ENCODE data around the gene CLDN34.

Gene CLDN34

DNA sequence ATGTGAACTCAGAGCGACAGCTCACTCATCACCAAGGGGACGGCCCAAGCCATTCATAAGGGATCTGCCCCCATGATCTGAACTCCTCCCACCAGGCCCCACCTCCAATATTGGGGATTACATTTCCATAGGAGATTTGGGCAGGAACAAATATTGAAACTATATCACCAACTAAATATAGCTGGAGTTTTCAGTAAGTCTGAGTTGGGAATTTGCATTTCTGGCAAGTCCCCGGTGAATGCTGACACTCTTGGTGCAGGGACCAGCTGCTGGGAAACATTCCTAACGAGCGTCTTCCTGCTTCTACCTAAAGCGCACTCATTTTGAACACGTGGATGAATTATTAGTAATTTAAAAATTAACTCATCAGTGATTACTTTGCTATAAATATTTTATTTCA lies 13.2 kb downstream of the CLDN34 start:
- DNase-seq (ENCODE audit: low spot score) = no peak

DNA sequence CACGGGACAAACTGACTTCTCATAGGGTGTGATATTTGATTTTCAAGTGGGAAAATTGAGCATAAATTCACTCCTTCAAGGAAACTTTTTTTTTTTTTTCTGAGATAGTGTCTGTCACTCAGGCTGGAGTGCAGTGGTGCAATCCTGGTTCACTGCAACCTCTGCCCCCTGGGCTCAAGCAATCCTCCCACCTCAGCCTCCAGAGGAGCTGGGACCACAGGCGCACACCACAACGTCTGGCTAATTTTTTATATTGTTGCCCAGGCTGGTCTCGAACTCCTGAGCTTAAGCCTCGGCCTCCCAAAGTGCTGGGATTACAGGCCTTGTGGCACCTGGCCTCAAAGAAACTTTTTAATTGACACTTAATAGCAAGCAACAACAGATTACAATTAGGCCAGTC lies 13.8 kb downstream of the CLDN34 start:
- no peak for DNase-seq (ENCODE audit: low spot score)

DNA sequence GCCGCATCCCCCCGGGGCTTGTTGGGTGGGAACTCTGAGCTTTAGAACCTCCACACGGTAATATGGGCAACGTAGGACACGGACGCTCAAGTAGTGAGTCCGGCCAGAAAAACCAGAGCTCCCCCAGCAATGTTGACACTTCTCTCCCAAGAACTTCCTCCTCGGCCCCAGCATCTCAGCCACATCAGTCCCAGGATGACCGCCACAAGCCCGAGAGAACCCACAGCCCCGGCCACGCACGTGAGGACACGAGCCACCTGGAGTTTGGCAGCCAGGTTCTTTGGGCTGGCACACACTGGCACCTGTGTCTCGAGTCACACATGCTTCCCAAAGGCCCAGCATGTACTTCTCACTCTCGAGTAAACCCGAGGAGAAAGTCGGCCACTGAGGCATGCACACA lies 16.3 kb downstream of the CLDN34 start:
- DNase-seq (ENCODE audit: low spot score) = no peak

GRCh38 chrX:9983846-9984245 lies 16.7 kb downstream of the CLDN34 start:
- no peak for DNase-seq (ENCODE audit: low spot score)

- DNase-seq (ENCODE audit: low spot score) = no peak
Observed at GRCh38 chrX:9988762-9989161, 21.6 kb downstream of the CLDN34 start.

- no peak for DNase-seq (ENCODE audit: low spot score)
Observed at GRCh38 chrX:9992061-9992460, 24.9 kb downstream of the CLDN34 start.

DNA sequence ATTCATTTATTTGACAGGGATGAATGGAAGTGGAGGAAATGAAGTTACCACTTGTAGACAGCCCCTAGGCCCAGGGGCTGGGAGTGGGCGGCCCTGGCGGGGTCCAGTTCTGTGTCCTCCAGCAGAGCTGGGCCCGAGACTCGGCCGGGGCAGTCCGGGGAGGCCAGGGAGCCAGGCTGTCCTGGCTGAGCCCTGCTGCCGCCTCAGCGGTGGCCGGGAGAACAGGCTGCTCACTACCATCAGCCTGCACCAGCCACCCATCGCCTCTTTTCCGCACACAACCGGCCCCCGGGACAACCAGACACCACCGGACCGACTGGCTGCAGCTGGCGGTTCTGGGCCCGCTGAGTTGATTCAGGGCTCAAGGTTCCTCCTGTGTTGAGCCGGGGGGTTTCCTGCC lies 25.6 kb downstream of the CLDN34 start:
- no peak for DNase-seq (ENCODE audit: low spot score)

GRCh38 chrX:9995855-9996339 lies 28.7 kb downstream of the CLDN34 start:
- DNase-seq (ENCODE audit: low spot score) = peak; percentile 48

DNA sequence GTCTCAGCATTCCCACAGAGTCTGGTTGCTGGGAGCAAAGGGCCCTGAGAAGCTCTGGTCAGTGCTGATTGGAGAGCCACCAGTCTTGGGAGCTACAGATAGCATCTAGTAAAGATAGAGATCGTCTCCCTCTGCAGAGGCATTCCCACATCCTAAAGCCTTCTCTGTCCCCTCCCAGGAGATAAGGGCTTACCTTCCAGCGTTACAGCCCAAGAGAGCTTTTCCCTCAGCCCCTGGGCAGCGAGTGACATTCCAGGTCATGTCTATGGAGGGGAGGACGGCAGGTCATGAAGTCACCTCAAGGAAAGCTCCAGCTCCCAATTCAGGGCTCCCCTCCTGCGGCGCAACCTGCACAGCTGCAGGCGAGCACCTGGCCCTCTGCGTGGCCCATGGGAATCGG lies 29.9 kb downstream of the CLDN34 start:
- no peak for DNase-seq (ENCODE audit: low spot score)

DNA sequence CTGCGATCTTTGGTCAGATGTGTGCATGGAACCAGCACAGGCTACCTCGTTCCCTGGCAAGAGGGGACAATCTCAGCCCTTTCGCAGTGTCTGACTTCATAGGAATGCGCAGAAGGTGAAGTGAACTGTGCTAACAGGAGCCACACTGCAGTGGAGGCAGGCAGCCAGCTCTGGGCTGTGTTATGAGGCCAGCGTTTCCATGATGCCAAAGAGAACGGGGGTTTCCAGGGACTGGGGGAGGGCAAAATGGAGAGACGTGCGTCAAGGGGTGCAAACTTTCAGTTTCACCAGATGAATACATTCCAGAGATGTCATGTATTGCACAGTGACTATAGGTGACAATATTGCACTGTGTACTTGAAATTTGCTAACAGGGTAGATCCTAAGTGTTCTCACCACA lies 30.4 kb downstream of the CLDN34 start:
- DNase-seq (ENCODE audit: low spot score) = no peak

DNA sequence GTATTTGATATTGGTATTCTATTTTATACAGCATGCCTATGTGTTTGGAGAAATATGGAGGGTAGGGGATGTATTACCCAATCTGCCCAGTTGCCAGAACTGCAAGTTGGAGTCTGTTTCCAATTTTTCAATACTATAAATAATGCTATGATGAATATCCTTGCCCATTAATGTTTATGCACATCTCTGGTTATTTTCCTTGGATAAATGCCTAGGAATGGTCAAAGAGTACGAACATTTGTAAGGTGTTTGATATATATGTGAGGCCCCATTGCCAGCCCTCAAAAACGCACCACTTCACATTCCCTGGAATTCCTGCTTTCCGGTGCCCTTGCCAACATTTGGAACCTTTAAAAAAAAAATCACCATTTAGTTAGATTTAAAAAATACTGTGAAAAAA lies 34.3 kb downstream of the CLDN34 start:
- no peak for DNase-seq (ENCODE audit: low spot score)

DNA sequence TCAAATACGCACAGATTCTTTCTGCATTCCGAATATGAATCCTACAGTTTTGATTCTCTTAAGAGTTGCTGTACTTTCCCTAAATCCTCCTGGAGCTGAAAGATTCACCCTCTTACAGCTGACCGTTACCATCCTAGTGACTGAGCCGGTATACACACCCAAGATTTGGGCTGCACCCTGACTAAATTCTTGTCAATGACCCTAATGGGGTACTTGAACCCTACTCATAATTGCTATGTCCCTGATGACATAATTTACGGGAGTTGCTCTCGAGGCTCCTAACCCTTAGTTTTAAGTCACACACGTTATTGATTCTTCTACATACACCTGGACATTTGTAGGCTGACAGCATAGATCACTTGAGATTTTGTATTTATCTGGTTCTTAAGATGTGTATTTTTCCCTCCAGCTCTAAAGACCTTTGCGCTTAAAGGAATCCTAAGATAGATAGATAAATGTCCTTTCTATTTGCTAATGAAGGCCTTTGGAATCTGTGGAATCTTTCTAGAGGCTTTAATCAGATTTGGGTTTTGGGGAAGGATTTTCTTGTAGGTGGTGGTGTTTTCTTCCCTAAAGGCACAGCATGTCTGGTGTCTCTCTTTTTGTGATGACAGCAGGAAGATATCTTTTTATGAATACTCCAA lies 37.8 kb downstream of the CLDN34 start:
- no peak for DNase-seq (ENCODE audit: low spot score)

DNA sequence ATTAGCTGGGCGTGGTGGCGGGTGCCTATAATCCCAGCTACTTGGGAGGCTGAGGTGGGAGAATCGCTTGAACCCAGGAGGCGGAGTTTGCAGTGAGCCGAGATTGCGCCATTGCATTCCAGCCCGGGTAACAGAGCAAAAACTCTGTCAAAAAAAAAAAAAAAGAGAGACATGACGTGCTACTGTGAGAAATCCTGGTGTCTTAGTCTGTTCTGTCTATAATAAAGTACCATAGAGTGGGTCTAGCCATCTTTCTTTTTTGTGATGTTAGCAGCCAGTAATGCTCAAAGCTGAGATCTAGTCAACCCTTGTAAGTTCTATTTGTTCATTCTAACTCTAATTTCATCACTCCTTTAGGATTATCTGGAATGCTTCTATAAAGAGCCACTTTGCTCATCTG lies 38.9 kb downstream of the CLDN34 start:
- no peak for DNase-seq (ENCODE audit: low spot score)

DNA sequence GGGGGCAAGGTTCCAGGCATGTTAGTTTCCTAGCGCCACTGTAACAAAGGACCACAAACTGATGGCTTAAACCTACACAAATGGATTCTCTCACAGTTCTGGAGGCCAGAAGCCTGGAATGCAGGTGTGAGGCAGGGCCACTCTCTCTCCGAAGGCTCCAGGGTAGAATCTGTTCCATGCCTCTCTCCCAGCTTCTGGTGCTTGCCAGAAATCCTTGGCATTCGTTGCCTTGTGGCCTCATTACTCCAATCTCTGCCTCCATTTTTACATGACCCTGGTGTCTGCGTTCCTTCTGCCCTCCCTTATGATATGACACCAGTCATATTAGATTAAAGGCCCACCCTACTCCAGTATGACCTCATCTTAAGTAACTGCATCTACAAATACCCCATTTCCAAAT lies 39.6 kb downstream of the CLDN34 start:
- no peak for DNase-seq (ENCODE audit: low spot score)

- DNase-seq (ENCODE audit: low spot score) = no peak
Observed at GRCh38 chrX:10007621-10008020, 40.5 kb downstream of the CLDN34 start.

DNA sequence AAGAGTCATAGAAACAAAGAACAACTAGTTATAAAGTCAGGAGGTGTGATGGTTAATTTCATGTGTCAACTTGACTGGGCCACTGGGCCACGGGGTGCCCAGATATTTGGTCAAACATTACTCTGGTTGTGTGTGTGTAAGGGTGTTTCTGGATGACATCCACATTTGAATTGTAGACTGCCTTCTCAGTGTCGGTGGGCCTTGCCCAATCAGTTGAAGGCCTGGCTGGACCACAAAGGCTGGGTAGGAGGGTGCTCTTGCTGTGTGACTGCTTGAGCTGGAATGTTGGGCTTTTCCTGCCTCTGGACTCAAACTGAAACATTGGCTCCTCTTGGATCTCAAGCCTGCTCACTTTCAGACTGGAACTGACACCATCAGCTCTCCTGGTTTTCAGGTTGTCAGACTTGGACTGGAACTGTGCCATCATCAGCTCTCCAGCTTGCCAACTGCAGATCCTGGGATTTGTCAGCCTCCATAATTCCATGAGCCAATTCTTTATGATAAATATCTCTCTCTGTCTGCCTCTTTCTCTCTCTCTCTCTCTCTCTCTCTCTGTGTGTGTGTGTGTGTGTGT lies 41.4 kb downstream of the CLDN34 start:
- DNase-seq (ENCODE audit: low spot score) = no peak

DNA sequence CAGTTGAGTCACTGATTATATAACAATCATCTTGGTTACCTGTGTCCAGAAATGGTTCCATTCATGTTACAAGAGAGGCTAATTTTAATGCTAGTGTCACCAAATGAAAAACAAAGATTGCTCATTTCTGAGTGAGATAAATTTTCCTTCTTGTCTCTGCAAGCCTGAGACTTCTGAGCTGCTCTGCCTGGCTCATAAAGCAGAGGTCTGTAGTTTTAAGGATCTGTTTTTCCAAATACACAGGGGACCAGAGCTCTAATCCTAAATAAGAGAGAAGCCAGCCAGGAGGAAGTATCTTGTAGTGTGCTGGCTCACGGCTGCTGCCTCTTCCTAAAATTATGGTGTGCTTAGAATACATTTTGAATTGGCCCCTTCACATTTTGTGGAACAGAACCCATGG lies 42.6 kb downstream of the CLDN34 start:
- DNase-seq (ENCODE audit: low spot score) = no peak

GRCh38 chrX:10010686-10011085 lies 43.5 kb downstream of the CLDN34 start:
- no peak for DNase-seq (ENCODE audit: low spot score)

DNA sequence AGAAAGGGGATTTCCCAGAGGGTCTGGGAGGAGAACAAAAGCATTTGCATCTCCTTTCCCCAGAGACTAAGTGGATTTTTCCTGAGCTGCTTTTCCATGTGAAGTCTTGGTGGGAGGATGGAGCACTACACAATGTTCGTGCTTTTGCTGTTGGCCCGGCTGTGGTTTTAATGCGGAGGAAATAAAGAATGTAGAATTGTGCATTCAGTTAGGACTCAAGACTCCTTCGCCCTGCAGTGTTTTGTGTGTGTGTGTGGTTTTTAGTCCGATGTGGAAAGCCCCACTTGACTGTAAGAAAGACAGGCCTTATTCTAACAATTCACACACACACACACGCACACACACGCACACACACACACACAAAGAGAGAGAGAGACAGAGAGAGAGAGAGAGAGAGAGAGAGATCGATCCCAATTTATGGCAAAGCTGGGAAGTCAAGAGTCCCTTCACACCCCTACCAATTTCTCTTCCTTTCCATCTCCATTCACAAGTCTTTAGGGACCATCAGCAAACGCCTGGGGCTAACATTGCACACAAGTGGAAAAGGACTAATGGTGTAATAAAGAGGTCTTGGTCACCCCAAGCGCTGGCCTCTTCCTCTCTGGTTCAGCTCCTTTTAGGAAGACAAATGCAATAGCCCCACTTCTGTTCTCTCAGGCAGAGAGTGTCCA lies 44.2 kb downstream of the CLDN34 start:
- DNase-seq (ENCODE audit: low spot score) = no peak

DNA sequence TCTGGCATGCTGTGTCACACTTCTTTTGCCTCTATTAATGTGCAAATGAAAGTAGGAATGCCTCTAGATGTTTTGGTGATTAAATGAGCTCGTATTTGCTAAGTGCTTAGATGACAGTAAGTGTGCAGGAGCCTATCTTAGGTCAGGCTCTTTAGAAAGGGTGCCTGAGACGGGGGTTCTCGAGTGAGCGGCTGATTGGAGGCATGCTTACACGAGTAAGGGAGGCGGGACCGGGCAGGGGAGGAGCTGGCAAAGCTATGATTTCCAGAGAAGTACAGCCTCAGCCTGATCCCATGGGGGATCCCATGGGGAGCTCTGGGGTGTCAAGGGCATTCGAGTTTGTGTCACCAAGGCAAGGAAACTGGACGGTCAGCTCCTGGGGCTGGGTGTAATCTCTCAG lies 44.8 kb downstream of the CLDN34 start:
- no peak for DNase-seq (ENCODE audit: low spot score)

GRCh38 chrX:10014462-10015354 lies 47.5 kb downstream of the CLDN34 start:
- peak; percentile 80 for DNase-seq (ENCODE audit: low spot score)

DNA sequence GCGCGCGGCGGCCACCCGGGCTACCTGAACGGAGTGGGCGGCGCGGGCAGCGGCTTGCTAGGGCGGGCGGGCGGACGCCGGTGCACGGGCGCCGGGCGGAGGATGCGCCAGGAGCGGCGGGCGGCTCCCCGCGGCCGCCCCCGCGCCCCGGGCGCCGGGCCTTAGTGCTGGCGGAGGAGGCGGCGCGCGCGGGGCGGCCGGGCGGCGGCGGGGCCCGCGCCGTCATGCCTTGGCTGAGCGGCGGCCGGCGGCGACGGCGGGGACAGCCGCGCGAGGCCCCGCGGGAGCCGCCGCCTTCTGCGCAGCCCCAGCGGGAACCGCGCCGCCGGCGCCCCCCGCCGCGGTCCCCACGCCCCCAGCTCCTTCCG lies 48.2 kb downstream of the CLDN34 start:
- DNase-seq (ENCODE audit: low spot score) = no peak

All from SK-N-DZ (cell line).